ENCODE measurements around the gene ATP6V0B. TPM values are rescaled to one million over a fixed set of nuclear protein-coding genes. Genes with fewer than 3 reads are reported as not detected.

Gene ATP6V0B
- total and polyA plus RNA-seq, 2 of the 13 experiments (the other 11 are each of a cell fraction or from before 2014, with no cell fraction given): 157 to 161 TPM

- TF ChIP-seq ZBED4 (CRISPR knock-in tag; IDR thresholded peaks at IDR 0.05; ENCODE audit: borderline replicate concordance) (no peak), EHMT2 (IDR thresholded peaks at IDR 0.05; ENCODE audit: borderline replicate concordance, low read depth, low read length) (no peak), KAT7 (CRISPR knock-in tag; IDR thresholded peaks at IDR 0.05; ENCODE audit: borderline replicate concordance) (peak; percentile 85; the same call in 1 of the 2 replicates), RFX3 (CRISPR knock-in tag; IDR thresholded peaks at IDR 0.05) (no peak), ZNF12 (CRISPR knock-in tag; IDR thresholded peaks at IDR 0.05) (0 out of 2 replicates have a peak, but pooled peaks have one; percentile 24), RBM22 (optimal IDR thresholded peaks at IDR 0.05; ENCODE audit: low read length) (peak; percentile 63), DZIP1 (CRISPR knock-in tag; IDR thresholded peaks at IDR 0.05) (no peak), RBAK (CRISPR knock-in tag; IDR thresholded peaks at IDR 0.05) (no peak), ZBTB4 (CRISPR knock-in tag; IDR thresholded peaks at IDR 0.05; ENCODE audit: borderline replicate concordance) (no peak; the same call in 1 of the 2 replicates), ZFP36L2 (CRISPR knock-in tag; IDR thresholded peaks at IDR 0.05) (no peak), DMTF1 (CRISPR knock-in tag; IDR thresholded peaks at IDR 0.05) (no peak), ZNF3 (CRISPR knock-in tag; IDR thresholded peaks at IDR 0.05) (no peak)
Measured at GRCh38 chr1:43974443-43975248, at the start of gene ATP6V0B (continued).

Measured in HepG2 (cell line).